GM18526 (cell line): ENCODE results near the gene NPHP4.

Experiments used
- POLR2A ChIP-seq: IDR thresholded peaks from 3 replicates; pipeline ENCODE4 v1.6.1; 2011; ENCODE audit not compliant: insufficient read length; ENCODE audit errors: extremely low read depth

Gene NPHP4

GRCh38 chr1:5999711-6000443, 7.7 kb upstream of the NPHP4 start:
- TF ChIP-seq POLR2A: no peak

GRCh38 chr1:5998906-5999301, 6.7 kb upstream of the NPHP4 start:
- no peak for TF ChIP-seq POLR2A

- no peak for TF ChIP-seq POLR2A
Measured at GRCh38 chr1:5998051-5998905, 6.1 kb upstream of the NPHP4 start.

- TF ChIP-seq POLR2A: no peak
Measured at GRCh38 chr1:5997316-5997715, 5.1 kb upstream of the NPHP4 start.

GRCh38 chr1:5996641-5997270, 4.5 kb upstream of the NPHP4 start:
- no peak for TF ChIP-seq POLR2A

- TF ChIP-seq POLR2A: no peak
Measured at GRCh38 chr1:5995871-5996630, 3.8 kb upstream of the NPHP4 start.

- TF ChIP-seq POLR2A: no peak
Measured at GRCh38 chr1:5994713-5995621, 2.7 kb upstream of the NPHP4 start.

- no peak for TF ChIP-seq POLR2A
Measured at GRCh38 chr1:5993556-5994491, 1.6 kb upstream of the NPHP4 start.

GRCh38 chr1:5992814-5993555, 760 bp upstream of the NPHP4 start:
- no peak for TF ChIP-seq POLR2A

- no peak for TF ChIP-seq POLR2A
Measured at GRCh38 chr1:5991381-5992025, 722 bp downstream of the NPHP4 start.

GRCh38 chr1:5990913-5991312, 1.3 kb downstream of the NPHP4 start:
- TF ChIP-seq POLR2A: no peak

GRCh38 chr1:5989731-5990271, 2.4 kb downstream of the NPHP4 start:
- TF ChIP-seq POLR2A: no peak
